GM10266 (cell line): Measurements from ENCODE around the gene HS1BP3.

ENCODE experiments used
- DNase-seq: peaks from one replicate; pipeline ENCODE4 v3.0.0; 2012; ENCODE audit errors: extremely low spot score
- TF ChIP-seq, protein P1 (sequence below): IDR thresholded peaks from 2 replicates; pipeline ENCODE4 v1.5.1; 2012; ENCODE audit warnings: mild to moderate bottlenecking, low read depth; ENCODE audit not compliant: control insufficient read depth, insufficient read depth; ENCODE audit errors: missing control alignments

The HS1BP3 gene

GRCh38 chr2:20674309-20674965 lies 23.5 kb upstream of the HS1BP3 start:
- no peak for DNase-seq
- TF ChIP-seq, protein P1, sequence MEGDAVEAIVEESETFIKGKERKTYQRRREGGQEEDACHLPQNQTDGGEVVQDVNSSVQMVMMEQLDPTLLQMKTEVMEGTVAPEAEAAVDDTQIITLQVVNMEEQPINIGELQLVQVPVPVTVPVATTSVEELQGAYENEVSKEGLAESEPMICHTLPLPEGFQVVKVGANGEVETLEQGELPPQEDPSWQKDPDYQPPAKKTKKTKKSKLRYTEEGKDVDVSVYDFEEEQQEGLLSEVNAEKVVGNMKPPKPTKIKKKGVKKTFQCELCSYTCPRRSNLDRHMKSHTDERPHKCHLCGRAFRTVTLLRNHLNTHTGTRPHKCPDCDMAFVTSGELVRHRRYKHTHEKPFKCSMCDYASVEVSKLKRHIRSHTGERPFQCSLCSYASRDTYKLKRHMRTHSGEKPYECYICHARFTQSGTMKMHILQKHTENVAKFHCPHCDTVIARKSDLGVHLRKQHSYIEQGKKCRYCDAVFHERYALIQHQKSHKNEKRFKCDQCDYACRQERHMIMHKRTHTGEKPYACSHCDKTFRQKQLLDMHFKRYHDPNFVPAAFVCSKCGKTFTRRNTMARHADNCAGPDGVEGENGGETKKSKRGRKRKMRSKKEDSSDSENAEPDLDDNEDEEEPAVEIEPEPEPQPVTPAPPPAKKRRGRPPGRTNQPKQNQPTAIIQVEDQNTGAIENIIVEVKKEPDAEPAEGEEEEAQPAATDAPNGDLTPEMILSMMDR = no peak

GRCh38 chr2:20673686-20674308 lies 22.9 kb upstream of the HS1BP3 start:
- DNase-seq = no peak
- TF ChIP-seq, protein P1 = no peak

DNA sequence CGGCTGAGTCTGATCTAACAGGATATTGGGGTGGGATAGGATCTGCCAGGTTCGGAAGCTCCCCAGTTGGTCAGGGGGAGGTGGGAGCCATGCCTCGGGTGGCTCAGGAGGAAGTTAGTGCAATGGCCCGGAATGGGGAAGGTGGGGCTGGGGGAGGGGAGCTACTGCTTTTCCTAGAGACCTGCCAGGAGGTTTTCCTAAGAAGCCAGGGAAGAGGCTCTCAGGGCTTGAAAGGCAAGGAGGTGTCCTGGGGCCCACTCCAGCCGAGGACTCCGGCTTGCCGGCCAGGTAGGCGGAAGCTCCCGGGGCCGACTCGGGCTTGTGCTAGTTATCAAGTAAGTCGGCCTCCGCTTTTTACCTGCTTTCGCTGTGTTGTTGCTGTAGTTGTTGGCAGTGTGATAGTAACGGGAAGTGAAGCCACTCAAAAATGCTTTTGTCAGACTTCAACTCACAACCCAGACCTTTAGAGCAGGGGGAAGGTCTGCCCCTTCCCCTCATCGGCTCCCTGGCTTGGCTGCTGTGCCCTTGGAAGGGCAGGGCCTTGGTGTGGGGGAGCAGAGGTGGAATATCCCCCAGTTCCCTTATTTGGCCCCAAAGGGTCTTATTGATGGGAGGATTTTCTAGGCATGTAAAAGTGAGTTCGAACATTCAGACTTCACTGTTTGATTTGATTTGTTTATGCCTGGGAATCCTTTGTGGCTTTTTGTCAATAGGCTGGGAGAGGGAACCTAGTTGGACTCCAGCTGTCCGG lies 21.5 kb upstream of the HS1BP3 start:
- TF ChIP-seq, protein P1 = no peak
- no peak for DNase-seq

DNA sequence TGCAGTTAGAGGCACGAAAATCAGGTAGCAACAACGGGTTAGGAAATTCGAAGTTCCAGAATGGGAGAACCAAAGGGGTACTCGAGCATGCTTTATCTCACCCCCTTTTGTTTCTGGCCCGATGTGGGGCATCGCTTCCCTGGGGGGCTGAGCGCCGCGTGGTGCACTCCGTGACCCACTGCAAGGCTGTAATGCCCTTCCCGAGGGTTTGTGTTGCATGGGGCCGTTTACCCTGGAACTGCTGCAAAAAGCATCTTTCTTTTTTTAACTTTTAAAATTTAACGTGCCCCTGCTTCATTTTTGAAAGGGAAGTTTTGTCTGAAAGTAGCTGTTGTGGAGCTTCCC lies 20.8 kb upstream of the HS1BP3 start:
- TF ChIP-seq, protein P1 = no peak
- DNase-seq = no peak

GRCh38 chr2:20671036-20671735 lies 20.3 kb upstream of the HS1BP3 start:
- TF ChIP-seq, protein P1 = no peak
- no peak for DNase-seq

DNA sequence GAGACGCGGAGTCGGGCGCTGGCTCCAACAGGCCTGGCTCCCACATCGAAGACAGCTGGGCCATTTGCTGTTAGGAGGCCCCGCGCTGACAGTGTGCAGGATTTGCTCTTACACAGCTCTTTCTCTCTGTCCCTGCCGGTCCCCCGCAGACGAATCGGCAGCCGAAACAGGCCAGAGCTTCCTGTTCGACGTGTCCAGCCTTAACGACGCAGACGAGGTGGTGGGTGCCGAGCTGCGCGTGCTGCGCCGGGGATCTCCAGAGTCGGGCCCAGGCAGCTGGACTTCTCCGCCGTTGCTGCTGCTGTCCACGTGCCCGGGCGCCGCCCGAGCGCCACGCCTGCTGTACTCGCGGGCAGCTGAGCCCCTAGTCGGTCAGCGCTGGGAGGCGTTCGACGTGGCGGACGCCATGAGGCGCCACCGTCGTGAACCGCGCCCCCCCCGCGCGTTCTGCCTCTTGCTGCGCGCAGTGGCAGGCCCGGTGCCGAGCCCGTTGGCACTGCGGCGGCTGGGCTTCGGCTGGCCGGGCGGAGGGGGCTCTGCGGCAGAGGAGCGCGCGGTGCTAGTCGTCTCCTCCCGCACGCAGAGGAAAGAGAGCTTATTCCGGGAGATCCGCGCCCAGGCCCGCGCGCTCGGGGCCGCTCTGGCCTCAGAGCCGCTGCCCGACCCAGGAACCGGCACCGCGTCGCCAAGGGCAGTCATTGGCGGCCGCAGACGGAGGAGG lies 19.6 kb upstream of the HS1BP3 start:
- TF ChIP-seq, protein P1 = no peak
- DNase-seq = no peak
